HG02623 (cell line): ENCODE results near the gene INAFM1.
A peak's percentile ranks its signal among the peaks of the same experiment; 100 is the strongest.

ENCODE experiments used
- ATAC-seq: cut with Tn5 transposase; IDR thresholded peaks from one replicate; pipeline ENCODE4 v1.9.1; 2021; ENCODE audit warnings: moderate library complexity; ENCODE audit not compliant: unreplicated experiment

INAFM1 gene

GRCh38 chr19:47274071-47274890, at the start of gene INAFM1:
INAFM1 (plus strand) TSS chr19:47274885; CDS start chr19:47274920, 35 bp downstream.
- peak; percentile 45 for ATAC-seq

GRCh38 chr19:47225746-47226425, 48.8 kb upstream of the INAFM1 start:
- peak; percentile 32 for ATAC-seq

- ATAC-seq = peak; percentile 23
Measured at GRCh38 chr19:47226426-47227351, 48.0 kb upstream of the INAFM1 start.

DNA sequence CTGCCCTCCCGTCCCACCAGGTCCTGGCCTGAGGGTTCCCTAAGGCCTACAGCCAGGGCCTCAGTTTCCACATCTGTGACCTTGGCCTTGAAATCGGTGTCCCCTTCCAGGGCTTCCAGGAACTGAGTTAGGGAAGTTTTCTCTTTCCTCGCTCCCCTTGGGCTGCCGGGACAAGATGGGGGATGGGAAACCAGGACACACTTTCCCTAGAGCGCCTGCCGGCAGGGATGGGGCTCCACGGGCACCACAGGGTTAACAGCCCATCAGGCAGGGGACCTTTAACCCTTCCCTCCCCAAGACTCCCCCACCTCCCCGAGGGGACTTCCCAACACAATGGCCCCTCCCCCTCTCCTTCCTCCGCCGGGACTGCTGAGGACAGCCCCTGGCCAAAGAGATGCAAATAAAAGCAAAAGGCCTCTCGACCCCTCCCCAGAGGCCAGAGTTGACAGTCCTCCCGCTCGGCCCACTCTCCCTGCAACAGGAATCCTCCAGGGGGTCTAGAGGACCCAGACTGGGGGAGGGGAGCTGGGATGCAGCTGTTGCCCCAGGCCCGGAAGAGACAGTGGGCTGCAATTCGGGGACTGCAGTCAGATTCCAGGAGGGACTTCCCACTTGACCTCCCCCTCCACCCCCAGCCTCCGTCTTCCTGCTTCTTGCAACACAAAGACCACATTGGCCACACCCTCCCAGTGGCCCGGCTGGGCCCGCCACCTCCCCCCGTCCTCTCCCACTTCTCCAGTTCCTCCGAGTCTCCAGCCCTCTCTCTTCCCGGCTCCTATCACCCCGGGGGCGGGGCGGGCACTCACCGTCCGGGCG, 47.1 kb upstream of the INAFM1 start:
- ATAC-seq = no peak

DNA sequence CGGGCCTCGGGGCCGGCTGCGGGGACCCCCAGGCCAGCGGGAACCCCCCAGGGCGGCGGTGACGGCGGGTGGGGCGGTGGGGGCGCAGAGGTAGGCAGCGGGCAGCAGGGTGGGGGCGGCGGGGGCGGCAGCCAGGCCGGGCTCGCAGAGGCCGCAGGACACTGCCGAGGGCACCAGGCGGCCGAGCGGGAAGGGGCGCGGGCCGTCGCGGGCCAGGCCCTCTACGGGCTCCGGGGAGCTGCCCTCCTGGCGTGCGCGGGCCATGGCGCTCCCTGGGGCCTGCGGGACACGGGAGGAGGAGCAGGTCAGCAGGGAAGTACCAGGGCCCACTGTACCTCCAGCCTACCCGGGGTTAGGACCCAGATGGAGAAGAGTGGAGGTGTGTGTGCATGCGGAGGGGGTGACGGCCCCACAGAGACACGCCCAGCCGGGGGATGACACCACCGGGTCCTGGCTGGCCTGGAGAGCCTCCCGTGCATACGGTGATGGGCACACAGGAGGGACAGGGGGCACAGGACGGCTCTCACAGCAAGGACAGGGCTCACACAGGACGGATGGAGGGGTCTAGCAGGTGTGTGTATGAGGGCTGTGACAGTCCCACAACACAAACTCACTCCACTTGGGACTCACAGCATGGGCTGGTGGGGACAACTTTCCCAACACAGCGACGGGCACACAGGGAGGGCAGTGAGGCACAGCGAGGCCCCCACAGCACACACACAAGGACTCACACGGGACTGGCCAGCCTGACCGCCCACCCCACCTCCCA, 46.3 kb upstream of the INAFM1 start:
- ATAC-seq = no peak

DNA sequence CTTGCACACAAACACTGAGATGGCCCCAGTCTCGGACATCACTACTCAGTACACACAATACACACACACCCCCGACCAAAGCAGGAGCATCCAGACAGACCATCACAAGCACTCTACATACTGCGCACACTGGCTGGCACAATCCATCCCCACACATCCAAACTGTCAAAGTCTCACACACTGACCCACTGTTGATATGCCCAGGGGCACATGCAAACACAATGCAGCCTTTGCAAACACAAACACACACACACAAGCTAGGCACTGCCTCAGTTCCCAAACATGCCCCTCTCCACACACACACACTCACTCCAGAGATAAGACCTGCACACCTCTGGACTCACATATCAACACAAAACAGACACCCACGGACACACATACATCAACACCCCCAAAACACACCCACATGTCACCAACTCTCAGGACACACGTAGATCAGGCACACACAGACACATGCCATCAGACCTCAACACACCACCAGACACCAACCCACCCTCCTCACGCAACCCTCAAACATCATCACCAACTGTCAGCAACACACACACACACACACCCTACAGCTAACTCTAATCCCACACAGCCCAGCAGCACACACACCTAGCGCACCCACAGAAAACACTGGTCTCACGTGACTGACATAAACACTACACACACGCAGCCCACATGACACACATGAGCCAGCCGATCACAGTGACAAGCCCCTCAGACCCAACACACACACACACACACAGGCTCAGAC, 45.6 kb upstream of the INAFM1 start:
- no peak for ATAC-seq

GRCh38 chr19:47229676-47230053, 45.0 kb upstream of the INAFM1 start:
- no peak for ATAC-seq

DNA sequence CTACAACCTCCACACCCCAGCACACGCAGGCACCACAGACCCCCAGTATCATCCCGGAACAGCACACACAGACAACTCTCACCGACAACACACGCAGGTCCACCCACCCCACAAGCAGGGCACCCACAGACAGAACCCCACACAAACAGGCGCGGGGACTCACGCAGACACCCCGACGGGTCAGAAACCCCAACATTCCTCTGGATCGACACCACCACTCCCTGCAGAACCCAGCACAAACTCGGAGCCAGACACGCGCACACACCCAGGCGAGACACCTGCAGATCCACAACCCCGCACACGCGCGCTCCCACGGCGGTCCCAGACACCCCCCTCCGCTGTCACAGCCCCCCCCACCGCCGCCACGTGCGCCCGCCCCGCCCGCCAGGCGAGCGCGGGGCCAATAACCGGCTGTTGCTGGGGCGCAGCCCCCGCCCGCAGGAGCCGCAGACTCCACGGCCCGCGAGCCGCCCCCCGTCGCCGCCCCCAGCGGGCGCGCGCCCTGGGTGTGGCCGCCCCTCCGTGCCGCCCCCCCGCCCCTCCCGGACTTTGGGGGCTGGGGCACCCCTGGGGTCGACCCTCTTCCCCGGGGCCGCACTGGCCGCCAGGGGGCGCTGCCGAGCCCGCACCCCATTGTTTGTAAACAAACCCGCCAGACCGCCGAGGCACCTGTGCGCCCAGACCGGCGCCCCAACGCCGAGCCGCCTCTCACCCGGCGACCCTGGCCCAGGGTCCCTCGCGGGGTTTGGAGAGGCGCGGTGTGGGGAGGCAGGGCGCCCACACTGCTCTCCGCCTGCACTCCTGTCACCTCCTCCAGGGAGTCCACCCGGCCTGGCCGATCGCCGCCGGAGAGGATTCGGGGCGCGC, 44.4 kb upstream of the INAFM1 start:
- no peak for ATAC-seq

DNA sequence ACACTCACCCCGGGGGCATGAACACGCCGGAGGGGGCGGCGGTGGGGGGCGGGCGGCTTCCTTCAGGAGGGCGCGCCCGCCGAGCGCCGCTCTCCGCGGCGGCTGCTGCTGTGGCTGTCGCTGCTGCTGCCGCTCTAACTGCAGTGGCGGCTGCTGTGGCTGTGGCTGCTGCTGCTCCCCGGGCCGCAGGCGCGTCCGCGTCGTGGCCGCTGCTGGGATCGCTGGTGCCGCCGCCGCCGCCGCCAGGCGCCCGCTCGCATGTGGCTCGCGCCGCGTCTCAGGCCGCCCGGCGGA, 43.8 kb upstream of the INAFM1 start, which contains the start of gene BBC3:
TSS of gene BBC3 (minus strand) at position 279 of the 294 bp plus-strand sequence. CDS start 2,768 bp downstream, outside the sequence.
- no peak for ATAC-seq

GRCh38 chr19:47231215-47232054, 43.2 kb upstream of the INAFM1 start:
- peak; percentile 30 for ATAC-seq

GRCh38 chr19:47232422-47233211, 42.1 kb upstream of the INAFM1 start:
- ATAC-seq = no peak

DNA sequence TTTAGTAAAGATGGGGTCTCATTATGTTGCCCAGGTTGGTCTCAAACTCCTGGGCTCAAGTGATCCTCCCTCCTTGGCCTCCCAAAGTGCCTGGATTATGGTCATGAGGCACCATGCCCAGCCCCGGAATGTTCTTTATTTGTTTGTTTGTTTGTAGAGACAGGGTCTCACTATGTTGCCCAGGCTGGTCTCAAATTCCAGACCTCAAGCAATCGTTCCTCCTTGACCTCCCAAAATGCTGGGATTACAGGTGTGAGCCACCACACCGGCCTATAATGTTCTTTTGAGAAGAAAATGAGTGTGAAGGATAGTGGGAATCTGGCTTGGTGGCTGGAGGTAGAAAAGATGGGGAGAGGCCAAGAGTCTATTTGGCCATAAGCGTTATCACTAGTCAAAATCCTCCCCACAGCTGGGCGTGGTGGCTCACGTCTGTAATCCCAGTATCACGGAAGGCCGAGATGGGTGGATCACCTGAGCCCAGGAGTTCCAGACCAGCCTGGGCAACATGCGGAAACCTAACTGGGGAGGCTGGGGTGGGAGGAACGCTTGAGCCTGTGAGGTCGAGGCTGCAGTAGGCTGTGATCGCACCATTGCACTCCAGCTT, 38.5 kb upstream of the INAFM1 start:
- no peak for ATAC-seq

DNA sequence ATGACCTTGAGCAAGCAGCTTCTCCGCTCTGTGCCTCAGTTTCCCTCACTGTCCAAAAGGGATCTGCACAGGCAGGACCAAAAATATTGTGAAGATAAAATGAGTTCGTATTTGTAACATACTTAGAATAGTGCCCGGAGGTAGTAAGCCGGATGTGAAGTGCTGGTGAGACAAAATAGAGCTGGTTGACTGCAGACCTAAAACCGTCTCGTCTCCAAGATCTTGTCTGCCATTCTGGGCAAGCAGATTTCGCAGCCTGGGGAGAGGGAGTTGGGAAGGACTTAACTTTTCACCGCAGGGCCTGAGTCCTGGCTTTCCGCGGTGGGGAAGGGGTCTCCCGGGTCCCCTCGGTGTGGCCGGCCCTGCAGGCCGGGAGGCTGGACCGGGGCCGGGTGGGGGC, 35.5 kb upstream of the INAFM1 start:
- no peak for ATAC-seq

DNA sequence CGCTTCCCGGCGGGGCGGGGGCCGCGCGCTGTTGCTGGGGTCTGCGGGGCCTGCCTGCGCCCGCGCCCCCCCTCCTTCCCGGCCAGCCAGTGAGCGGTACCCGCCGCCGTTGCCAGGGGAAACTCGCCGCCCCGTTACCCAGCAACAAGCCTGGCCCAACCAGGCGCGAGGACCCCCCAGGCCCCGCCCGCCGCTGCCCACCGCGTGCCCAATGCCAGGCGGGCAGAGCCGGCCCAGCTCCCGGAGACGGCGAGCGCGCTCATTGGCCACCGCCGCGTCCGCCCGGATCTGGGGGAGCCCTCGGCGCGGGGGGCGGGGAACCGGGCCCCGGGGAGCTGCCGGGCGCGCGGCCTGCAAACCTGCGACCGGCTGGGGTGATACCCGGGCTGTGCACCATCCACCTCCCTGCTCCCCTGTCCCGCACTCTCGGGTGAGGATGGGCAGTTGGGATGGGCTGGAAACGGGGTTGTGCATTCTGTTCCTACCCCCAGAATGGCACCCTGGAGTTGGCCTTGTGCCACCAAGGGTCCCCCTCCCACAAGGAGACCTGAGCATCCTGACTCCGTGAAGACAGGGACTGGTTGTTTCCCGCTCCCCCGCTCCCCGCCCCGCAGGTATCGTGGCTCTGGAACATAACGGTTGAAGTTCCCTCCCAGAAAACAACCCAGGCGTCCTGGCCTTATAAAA, 34.9 kb upstream of the INAFM1 start:
- ATAC-seq = no peak

DNA sequence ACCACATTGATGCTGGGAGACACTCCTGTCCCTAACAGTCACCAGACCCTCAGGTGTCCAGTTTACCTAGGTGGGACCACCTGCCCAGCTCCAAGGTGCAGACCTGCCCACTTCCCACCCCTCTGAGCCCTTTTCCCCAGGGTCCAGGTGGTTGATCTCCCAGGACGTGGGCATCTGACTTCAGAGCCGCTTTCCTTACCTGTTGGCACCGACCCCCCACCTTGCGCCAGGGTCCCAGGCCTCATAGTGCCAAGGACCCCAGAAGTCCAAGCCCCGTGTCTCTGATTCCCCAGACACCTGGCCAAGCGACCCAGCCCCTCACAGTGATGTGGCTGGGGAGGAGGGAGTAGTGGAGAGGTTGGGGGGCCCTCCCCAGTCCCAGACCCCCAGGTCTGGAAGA, 34.1 kb upstream of the INAFM1 start:
- ATAC-seq = no peak
